ENCODE results near the gene XPC. TPM values are rescaled to one million over a fixed set of nuclear protein-coding genes. Genes with fewer than 3 reads are reported as not detected.

The XPC gene
- 27.7 and 29.6 TPM in 2 replicates for total RNA-seq

GRCh38 chr3:14178247-14179113, at the start of gene XPC, which contains the start of gene LSM3:
Gene XPC (minus strand): TSS chr3:14178601. CDS start chr3:14178568, 33 bp downstream.
Gene LSM3 (plus strand): TSS chr3:14178817. CDS start chr3:14178861, 44 bp downstream.

GRCh38 chr3:14124615-14125192, 53.7 kb downstream of the XPC start, which contains the start of the genes CHCHD4 and TMEM43:
Gene CHCHD4 (minus strand): TSS chr3:14124870. CDS start chr3:14124676, 194 bp downstream.
Gene TMEM43 (plus strand): TSS chr3:14125052. CDS start chr3:14125194, 142 bp downstream.

Other genes with a start within 250 kb of the XPC start
- 15.9 and 28.1 TPM in 2 replicates for gene CHCHD4, start 53.7 kb downstream of the XPC start, total RNA-seq
- 116 and 130 TPM in 2 replicates for gene TMEM43, start 53.5 kb downstream of the XPC start, total RNA-seq
- gene LSM3, start 216 bp upstream of the XPC start, total RNA-seq, result 6.6 and 7.0 TPM in 2 replicates
- 15.8 and 18.3 TPM in 2 replicates for gene SLC6A6, start 224.0 kb upstream of the XPC start, total RNA-seq

All from tracheal epithelial cell (primary cell).